Tibial nerve (tissue), 4 donors: Measurements from ENCODE around the gene OGFOD3. TPM values are rescaled to one million over a fixed set of nuclear protein-coding genes. Genes with fewer than 3 reads are reported as not detected.

Experiments
- DNase-seq, 2 donors: peaks; one replicate each; pipeline ENCODE4 v3.0.0-alpha.2; 2019; ENCODE audit warnings: low spot score in 2 of 2
- H3K27ac ChIP-seq, 4 donors: fragments of 200-600 bp; sonication (generic) in 3 of 4; one replicate each; pipeline ENCODE4 v1.5.1; 2017 to 2019; ENCODE audit warnings: mild to moderate bottlenecking in 1 of 4
- H3K27me3 ChIP-seq, 2 donors: fragments of 200-600 bp; sonication (generic) in 1 of 2; one replicate each; pipeline versions ENCODE4 v1.5.1 to v1.6.0; 2017 to 2019
- H3K36me3 ChIP-seq, 3 donors: fragments of 200-600 bp; sonication (generic); one replicate each; pipeline ENCODE4 v1.5.1; 2018 to 2019
- H3K4me1 ChIP-seq, 4 donors: fragments of 200-600 bp; sonication (generic) in 3 of 4; one replicate each; pipeline ENCODE4 v1.5.1; 2017 to 2019
- H3K4me3 ChIP-seq, 4 donors: fragments of 200-600 bp; sonication (generic) in 3 of 4; one replicate each; pipeline ENCODE4 v1.5.1; 2017 to 2019; ENCODE audit warnings: mild to moderate bottlenecking in 1 of 4, moderate library complexity in 1 of 4
- H3K9me3 ChIP-seq, 4 donors: fragments of 200-600 bp; sonication (generic) in 3 of 4; one replicate each; pipeline ENCODE4 v1.5.1; 2017 to 2019
- CTCF ChIP-seq, 5 experiments: fragments of 200-600 bp in 3 of 5; fragments of 450-650 bp in 2 of 5; sonication (generic) in 3 of 5; IDR thresholded peaks; one replicate each; pipeline ENCODE4 v1.5.1; 2016 to 2019; ENCODE audit warnings: antibody characterized with exemption in 5 of 5, mild to moderate bottlenecking in 3 of 5, moderate library complexity in 2 of 5
- EP300 ChIP-seq, 2 donors: sonication (generic); formaldehyde crosslinking; IDR thresholded peaks; one replicate each; pipeline ENCODE4 v1.6.1; 2017; ENCODE audit warnings: antibody characterized with exemption in 2 of 2, mild to moderate bottlenecking in 1 of 2
- POLR2A ChIP-seq, 2 donors: fragments of 450-650 bp; IDR thresholded peaks; one replicate each; pipeline ENCODE4 v1.6.1; 2017; ENCODE audit warnings: antibody characterized with exemption in 2 of 2, mild to moderate bottlenecking in 2 of 2, moderate library complexity in 2 of 2
- WGBS, 2 donors: methylation state at CpG; one replicate each; pipeline ENCODE4 v1.1.5; 2018; 5-methylcytosine and 5-hydroxymethylcytosine counted together
- total RNA-seq, 4 donors: library from RNA; depleted of rRNA; stranded (reverse); fragments of >200 nt; gene quantifications; one replicate each; pipeline ENCODE4 v1.1.0, GENCODE V29; 2016

OGFOD3 gene
- total RNA-seq, 4 donors from 2014 or later, result 23.7 to 51.6 (median 40.7) TPM

- no peak overlapping the region for H3K4me3 ChIP-seq
Observed at GRCh38 chr17:82439194-82439828, 20.9 kb upstream of the OGFOD3 start.

GRCh38 chr17:82438401-82439193 lies 20.2 kb upstream of the OGFOD3 start:
- DNase-seq, result no peak
- H3K27me3 ChIP-seq, result no peaks in the 10 kb centered on the region
- TF ChIP-seq EP300 (IDR thresholded peaks at IDR 0.05) (no peak), POLR2A (IDR thresholded peaks at IDR 0.05) (no peak), CTCF (IDR thresholded peaks at IDR 0.05) (no peak)
- H3K4me1 ChIP-seq, result peaks cover 0 to 20% (median 3%) of the 10 kb centered on the region in 4 donors
- peaks cover 0 to 96% (median 10%) of the 10 kb centered on the region in 3 donors for H3K36me3 ChIP-seq
- H3K4me3 ChIP-seq, result no peak overlapping the region
- no peaks in the 10 kb centered on the region for H3K9me3 ChIP-seq
- peak overlapping the region in 1 of 4 donors; percentile 86 for H3K27ac ChIP-seq
- WGBS, 2 donors, result 83 to 93% methylated on average over 9 to 16 of the region's 26 CpGs

More at GRCh38 chr17:82439194-82439828, 20.9 kb upstream of the OGFOD3 start:
- peaks cover 0 to 20% (median 3%) of the 10 kb centered on the region in 4 donors for H3K4me1 ChIP-seq
- H3K27ac ChIP-seq, result peak overlapping the region in 2 of 4 donors; percentile 17 to 86
- peaks cover 0 to 96% (median 10%) of the 10 kb centered on the region in 3 donors for H3K36me3 ChIP-seq
- H3K27me3 ChIP-seq, result no peaks in the 10 kb centered on the region
- DNase-seq, result no peak
- 81 to 83% methylated on average over 19 to 26 of the region's 29 CpGs for WGBS, 2 donors
- no peak for TF ChIP-seq POLR2A (IDR thresholded peaks at IDR 0.05)
- TF ChIP-seq CTCF (IDR thresholded peaks at IDR 0.05), result no peak
- no peaks in the 10 kb centered on the region for H3K9me3 ChIP-seq

GRCh38 chr17:82437325-82437668 lies 18.9 kb upstream of the OGFOD3 start:
- H3K4me1 ChIP-seq, result peaks cover 0 to 8% (median 3%) of the 10 kb centered on the region in 4 donors
- 90 to 92% methylated on average over 6 to 7 of the region's 18 CpGs for WGBS, 2 donors
- no peaks in the 10 kb centered on the region for H3K9me3 ChIP-seq
- H3K27ac ChIP-seq, result no peak overlapping the region
- H3K4me3 ChIP-seq, result no peak overlapping the region
- H3K27me3 ChIP-seq, result no peaks in the 10 kb centered on the region
- peaks cover 0 to 92% (median 10%) of the 10 kb centered on the region in 3 donors for H3K36me3 ChIP-seq
- DNase-seq, result no peak
- TF ChIP-seq CTCF (IDR thresholded peaks at IDR 0.05), result no peak
- no peak for TF ChIP-seq EP300 (IDR thresholded peaks at IDR 0.05)
- no peak for TF ChIP-seq POLR2A (IDR thresholded peaks at IDR 0.05)

GRCh38 chr17:82436601-82437324 lies 18.4 kb upstream of the OGFOD3 start:
- WGBS, 2 donors, result 88 to 91% methylated on average over 28 to 30 of the region's 36 CpGs
- H3K27ac ChIP-seq, result no peak overlapping the region
- no peak for TF ChIP-seq EP300 (IDR thresholded peaks at IDR 0.05)
- TF ChIP-seq POLR2A (IDR thresholded peaks at IDR 0.05), result no peak
- TF ChIP-seq CTCF (IDR thresholded peaks at IDR 0.05), result no peak
- no peak overlapping the region for H3K4me3 ChIP-seq
- peaks cover 0 to 92% (median 10%) of the 10 kb centered on the region in 3 donors for H3K36me3 ChIP-seq
- H3K27me3 ChIP-seq, result no peaks in the 10 kb centered on the region
- H3K9me3 ChIP-seq, result no peaks in the 10 kb centered on the region
- peaks cover 0 to 7% (median 3%) of the 10 kb centered on the region in 4 donors for H3K4me1 ChIP-seq
- no peak for DNase-seq
